HCT116 (cell line): ENCODE measurements around the gene NR1H3. TPM values are rescaled to one million over a fixed set of nuclear protein-coding genes. Genes with fewer than 3 reads are reported as not detected.
A peak's percentile ranks its signal among the peaks of the same experiment; 100 is the strongest.

Experiments
- ATAC-seq: fragments of 200-7000 bp; cut with Tn5 transposase; 2 replicates; pipeline ENCODE4 v1.9.1; 2020; ENCODE audit warnings: mild to moderate bottlenecking, moderate library complexity
- BruUV-seq: library from RNA; stranded (reverse); fragments of 400-500 nt; replicated peaks from 2 replicates; lab custom pipeline; 2021; lab: Mats Ljungman, UMichigan
- CTCF ChIA-PET: fragments of 300-600 bp; sonication (Branson Sonifier 250); formaldehyde crosslinking; loops from one replicate; lab custom pipeline; 2021; ENCODE audit warnings: antibody characterized with exemption; lab: Charles Lee
- POLR2A ChIA-PET: fragments of 300-600, 350-600 bp; sonication (Branson Sonifier 250); formaldehyde crosslinking; loops from one replicate; lab custom pipeline; 2021; ENCODE audit warnings: antibody characterized with exemption; lab: Charles Lee
- RAD21 ChIA-PET, 2 experiments: fragments of 300-600 bp; sonication (Branson Sonifier 250); formaldehyde crosslinking; loops; one replicate each; lab custom pipeline; 2023; ENCODE audit warnings: low total read pairs in 2 of 2; ENCODE audit not compliant: uncharacterized antibody in 2 of 2, unreplicated experiment in 2 of 2, low non-redundant PET in 1 of 2; lab: Charles Lee
- DNase-seq: peaks from one replicate; pipeline ENCODE4 v3.0.0-alpha.2; 2010; ENCODE audit warnings: low read depth, low spot score
- H2AFZ ChIP-seq: fragments of 200-600 bp; shearing (Covaris generic), sonication (generic); 2 replicates; pipeline ENCODE4 v1.6.1; 2017; ENCODE audit warnings: low read depth, mixed run types, mixed read lengths, antibody characterized with exemption, low read length; ENCODE audit not compliant: poor library complexity, severe bottlenecking
- H3K27ac ChIP-seq: 2 replicates; pipeline ENCODE4 v1.5.1; 2012; ENCODE audit warnings: low read depth, low read length
- H3K27me3 ChIP-seq: fragments of 200-600 bp; sonication (generic); 2 replicates; pipeline ENCODE4 v1.6.1; 2016; ENCODE audit warnings: mixed run types, low read length, mixed read lengths; ENCODE audit not compliant: insufficient read depth
- H3K36me3 ChIP-seq, 2 experiments: fragments of 200-500 bp in 1 of 2; fragments of 200-600 bp in 1 of 2; sonication (Bioruptor generic) in 1 of 2; sonication (generic) in 1 of 2; 2 replicates each; pipeline versions ENCODE4 v1.5.1 to v1.6.1; 2014 to 2016; ENCODE audit warnings: low read length in 2 of 2, inconsistent platforms in 1 of 2, mixed read lengths in 1 of 2, mixed run types in 1 of 2; ENCODE audit not compliant: insufficient read depth in 2 of 2, control insufficient read depth in 1 of 2
- H3K4me1 ChIP-seq, 2 experiments: fragments of 200-600 bp in 1 of 2; sonication (generic) in 1 of 2; 2 replicates each; pipeline versions ENCODE4 v1.5.1 to v1.6.1; 2012 to 2017; ENCODE audit warnings: low read length in 2 of 2, inconsistent platforms in 1 of 2, mild to moderate bottlenecking in 1 of 2, mixed read lengths in 1 of 2, mixed run types in 1 of 2, moderate library complexity in 1 of 2; ENCODE audit not compliant: insufficient read depth in 2 of 2, control insufficient read depth in 1 of 2
- H3K4me2 ChIP-seq: fragments of 200-600 bp; sonication (generic); 2 replicates; pipeline ENCODE4 v1.6.1; 2017; ENCODE audit warnings: mixed run types, low read length, mixed read lengths
- H3K4me3 ChIP-seq, 2 experiments: fragments of 200-600 bp in 1 of 2; sonication (generic) in 1 of 2; replicated peaks in 1 of 2; 2 replicates each; pipeline ENCODE4 v1.5.1; 2011 to 2016; ENCODE audit warnings: low read length in 2 of 2, control low read depth in 1 of 2, low read depth in 1 of 2, mild to moderate bottlenecking in 1 of 2, mixed read lengths in 1 of 2, mixed run types in 1 of 2
- H3K79me2 ChIP-seq: fragments of 200-600 bp; sonication (generic); 2 replicates; pipeline ENCODE4 v1.6.1; 2017; ENCODE audit warnings: mild to moderate bottlenecking, mixed run types, low read length, moderate library complexity, mixed read lengths; ENCODE audit not compliant: insufficient read depth
- H3K9ac ChIP-seq: fragments of 200-600 bp; sonication (generic); 2 replicates; pipeline ENCODE4 v1.6.1; 2016; ENCODE audit warnings: low read length, mixed read lengths
- H3K9me2 ChIP-seq: fragments of 200-600 bp; sonication (generic), shearing (Covaris generic); 2 replicates; pipeline ENCODE4 v1.6.1; 2017; ENCODE audit warnings: mixed run types, mild to moderate bottlenecking, moderate library complexity; ENCODE audit not compliant: insufficient read depth
- H3K9me3 ChIP-seq, 2 experiments: fragments of 200-500 bp in 1 of 2; fragments of 200-600 bp in 1 of 2; sonication (Bioruptor generic) in 1 of 2; sonication (generic) in 1 of 2; 2 replicates each; pipeline ENCODE4 v1.6.1; 2014 to 2017; ENCODE audit warnings: low read length in 2 of 2, mixed read lengths in 2 of 2, inconsistent platforms in 1 of 2, low read depth in 1 of 2, mild to moderate bottlenecking in 1 of 2, mixed run types in 1 of 2, moderate library complexity in 1 of 2; ENCODE audit not compliant: control insufficient read depth in 1 of 2, insufficient read depth in 1 of 2
- H4K20me1 ChIP-seq: fragments of 200-600 bp; sonication (generic), shearing (Covaris generic); 2 replicates; pipeline ENCODE4 v1.6.1; 2017; ENCODE audit warnings: mixed run types, mild to moderate bottlenecking, moderate library complexity; ENCODE audit not compliant: insufficient read depth
- ELF1 ChIP-seq: IDR thresholded peaks from 2 replicates; pipeline ENCODE4 v1.6.1; 2012; ENCODE audit warnings: low read depth, borderline replicate concordance
- EZH2 ChIP-seq: fragments of 200-600 bp; sonication (generic); IDR thresholded peaks from 2 replicates; pipeline ENCODE4 v1.6.1; 2017; ENCODE audit warnings: antibody characterized with exemption, mixed run types
- SRF ChIP-seq: IDR thresholded peaks from 2 replicates; pipeline ENCODE4 v1.6.1; 2012; ENCODE audit warnings: low read depth
- ZFX ChIP-seq: fragments of 450-650 bp; IDR thresholded peaks from 2 replicates; pipeline ENCODE4 v1.6.1; 2017
- ZNF274 ChIP-seq: fragments of 200-500 bp; sonication (Bioruptor generic); IDR thresholded peaks from 2 replicates; pipeline ENCODE4 v1.6.1; 2014; ENCODE audit warnings: mild to moderate bottlenecking, low read depth, low read length, inconsistent platforms
- intact Hi-C: fragments of 100-400 bp; cut with micrococcal nuclease; formaldehyde crosslinking; loops from 2 replicates; pipeline ENCODE4 v1.10.0; 2022
- total RNA-seq: library from RNA; stranded (reverse); gene quantifications from one replicate; pipeline ENCODE4 v1.2.1, GENCODE V29; 2021; ENCODE audit not compliant: unreplicated experiment
- TF ChIP-seq, protein P1 (sequence below): IDR thresholded peaks from 2 replicates; pipeline ENCODE4 v1.6.1; 2012; ENCODE audit warnings: low read depth

Gene NR1H3
- total RNA-seq, 1 experiment from 2014 or later: 23.5 TPM

DNA sequence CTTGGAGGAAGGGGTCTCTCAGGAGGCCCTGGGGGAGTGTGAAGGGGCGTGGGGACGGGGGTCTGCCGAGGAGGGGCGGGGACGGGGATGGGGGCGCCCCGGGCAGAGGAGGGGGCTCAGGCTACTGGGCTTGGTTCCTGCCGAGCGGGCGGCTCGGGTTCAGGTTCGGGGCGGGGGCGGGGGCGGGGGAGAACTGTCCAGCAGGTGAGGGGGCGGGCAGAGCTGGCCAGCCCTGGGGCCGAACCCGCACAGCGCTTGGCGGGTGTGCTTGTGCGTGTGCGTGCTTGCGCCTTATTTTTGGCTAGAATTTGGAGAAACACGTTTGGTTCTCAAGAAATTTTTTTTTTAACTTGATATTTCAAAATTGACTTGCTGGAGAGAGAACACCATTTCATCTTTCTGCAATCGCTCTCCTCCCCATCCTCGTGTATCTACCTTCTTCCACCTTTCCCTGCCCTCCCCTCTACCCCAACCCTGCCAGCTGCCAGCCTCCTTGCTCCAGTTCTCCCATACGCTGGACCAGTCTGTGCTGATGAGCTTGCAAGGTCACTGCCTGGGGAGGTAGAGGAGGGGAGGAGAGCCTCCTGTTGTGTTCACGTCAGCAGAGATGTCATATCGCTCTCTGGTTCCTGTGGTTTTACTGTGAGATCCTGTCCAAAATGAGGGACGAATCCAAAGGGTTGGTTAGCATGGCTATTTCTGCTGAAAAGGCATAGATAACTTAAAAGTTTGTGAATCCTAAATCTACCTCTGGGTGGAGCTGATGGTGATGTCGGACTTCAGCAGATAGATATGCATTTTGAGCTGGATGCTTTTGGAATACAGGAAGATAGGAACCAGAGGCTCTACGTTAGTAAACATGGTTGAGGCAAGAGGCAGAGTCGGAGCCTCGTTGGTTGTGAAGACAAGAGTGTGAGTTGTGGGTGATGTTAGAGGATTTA, 12.8 kb downstream of the NR1H3 start (continued):
- no peak for TF ChIP-seq EZH2
- TF ChIP-seq ZNF274: no peak
- TF ChIP-seq, protein P1, sequence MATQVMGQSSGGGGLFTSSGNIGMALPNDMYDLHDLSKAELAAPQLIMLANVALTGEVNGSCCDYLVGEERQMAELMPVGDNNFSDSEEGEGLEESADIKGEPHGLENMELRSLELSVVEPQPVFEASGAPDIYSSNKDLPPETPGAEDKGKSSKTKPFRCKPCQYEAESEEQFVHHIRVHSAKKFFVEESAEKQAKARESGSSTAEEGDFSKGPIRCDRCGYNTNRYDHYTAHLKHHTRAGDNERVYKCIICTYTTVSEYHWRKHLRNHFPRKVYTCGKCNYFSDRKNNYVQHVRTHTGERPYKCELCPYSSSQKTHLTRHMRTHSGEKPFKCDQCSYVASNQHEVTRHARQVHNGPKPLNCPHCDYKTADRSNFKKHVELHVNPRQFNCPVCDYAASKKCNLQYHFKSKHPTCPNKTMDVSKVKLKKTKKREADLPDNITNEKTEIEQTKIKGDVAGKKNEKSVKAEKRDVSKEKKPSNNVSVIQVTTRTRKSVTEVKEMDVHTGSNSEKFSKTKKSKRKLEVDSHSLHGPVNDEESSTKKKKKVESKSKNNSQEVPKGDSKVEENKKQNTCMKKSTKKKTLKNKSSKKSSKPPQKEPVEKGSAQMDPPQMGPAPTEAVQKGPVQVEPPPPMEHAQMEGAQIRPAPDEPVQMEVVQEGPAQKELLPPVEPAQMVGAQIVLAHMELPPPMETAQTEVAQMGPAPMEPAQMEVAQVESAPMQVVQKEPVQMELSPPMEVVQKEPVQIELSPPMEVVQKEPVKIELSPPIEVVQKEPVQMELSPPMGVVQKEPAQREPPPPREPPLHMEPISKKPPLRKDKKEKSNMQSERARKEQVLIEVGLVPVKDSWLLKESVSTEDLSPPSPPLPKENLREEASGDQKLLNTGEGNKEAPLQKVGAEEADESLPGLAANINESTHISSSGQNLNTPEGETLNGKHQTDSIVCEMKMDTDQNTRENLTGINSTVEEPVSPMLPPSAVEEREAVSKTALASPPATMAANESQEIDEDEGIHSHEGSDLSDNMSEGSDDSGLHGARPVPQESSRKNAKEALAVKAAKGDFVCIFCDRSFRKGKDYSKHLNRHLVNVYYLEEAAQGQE: no peak
- TF ChIP-seq ELF1: no peak
- TF ChIP-seq ZFX: no peak

GRCh38 chr11:47271328-47271727, 13.5 kb downstream of the NR1H3 start:
- Histone ChIP-seq H3K4me3 (peak overlapping the region; percentile 59 to 76; a peak in 3 of 4 replicates), H3K9me2 (no peaks in the 10 kb centered on the region), H3K9ac (no peak overlapping the region; the same call in 1 of the 2 replicates), H3K36me3 (peaks cover 9 to 11% of the 10 kb centered on the region in 2 experiments; a peak in 3 of 4 replicates), H2AFZ (no peak overlapping the region), H3K4me1 (peaks cover 14 to 31% of the 10 kb centered on the region in 2 experiments), H4K20me1 (no peaks in the 10 kb centered on the region), H3K79me2 (peaks cover 39% of the 10 kb centered on the region), H3K27ac (no peak overlapping the region), H3K9me3 (no peaks in the 10 kb centered on the region), H3K27me3 (no peaks in the 10 kb centered on the region), H3K4me2 (peak overlapping the region; percentile 83)
- TF ChIP-seq SRF: no peak
- ChIA-PET CTCF (interaction anchor here (0.8 to 1.4 kb wide), 3 partner anchors 12 to 84 kb away, joined by 3 to 4 read pairs (median 3); no protein-coding TSS in a partner anchor), POLR2A (interaction anchor here (0.8 to 1.4 kb wide), 2 partner anchors 9 to 23 kb away, joined by 3 read pairs; partner anchors contain the start of gene ACP2), RAD21 (no interaction called here)
- DNase-seq (no peak), ATAC-seq (no peak)
- intact Hi-C loops: loop anchor here (2.0 kb wide), 2 partner anchors 83 to 137 kb away; partner anchors contain the start of gene SLC39A13
- BruUV-seq: TSS peak; percentile 49
